Activated B cell treated with CpG ODN at 0.5 μM for 24 hours (primary cell): Measurements from ENCODE around the gene SALL2. TPM values are rescaled to one million over a fixed set of nuclear protein-coding genes. Genes with fewer than 3 reads are reported as not detected.
A peak's percentile ranks its signal among the peaks of the same experiment; 100 is the strongest.

ENCODE experiments used
- ATAC-seq: fragments of 200-7000 bp; cut with Tn5 transposase; one replicate; pipeline ENCODE4 v1.10.0; 2021; ENCODE audit warnings: low read depth, mild to moderate bottlenecking, moderate library complexity
- CTCF ChIA-PET: fragments of 350-600 bp; sonication (Branson Sonifier 250); formaldehyde crosslinking; loops from one replicate; lab custom pipeline; 2021; ENCODE audit warnings: antibody characterized with exemption; lab: Charles Lee
- POLR2A ChIA-PET: fragments of 350-600 bp; sonication (Branson Sonifier 250); formaldehyde crosslinking; loops from one replicate; lab custom pipeline; 2021; ENCODE audit warnings: antibody characterized with exemption; lab: Charles Lee
- DNase-seq: peaks from one replicate; pipeline ENCODE4 v3.0.0; 2022
- H3K27ac Mint-ChIP-seq: one replicate; pipeline ENCODE4 v1.8.0; 2020; ENCODE audit warnings: mixed read lengths
- H3K27me3 Mint-ChIP-seq: one replicate; pipeline ENCODE4 v1.8.0; 2021; ENCODE audit warnings: mixed read lengths
- H3K36me3 Mint-ChIP-seq: one replicate; pipeline ENCODE4 v1.8.0; 2021; ENCODE audit warnings: low read depth, mixed read lengths
- H3K4me1 Mint-ChIP-seq: one replicate; pipeline ENCODE4 v1.8.0; 2021; ENCODE audit warnings: mixed read lengths
- H3K4me3 Mint-ChIP-seq: one replicate; pipeline ENCODE4 v1.8.0; 2020; ENCODE audit warnings: mild to moderate bottlenecking, mixed read lengths
- H3K9me3 Mint-ChIP-seq: one replicate; pipeline ENCODE4 v1.8.0; 2020; ENCODE audit warnings: mixed read lengths
- CTCF ChIP-seq: fragments of 200-600 bp; IDR thresholded peaks from one replicate; pipeline ENCODE4 v1.8.0; 2022; ENCODE audit warnings: antibody characterized with exemption, mild to moderate bottlenecking
- intact Hi-C: fragments of 100-400 bp; cut with micrococcal nuclease; formaldehyde crosslinking; loops from one replicate; pipeline ENCODE4 v1.15.1; 2024
- total RNA-seq: library from RNA; stranded (reverse); gene quantifications from 2 replicates; pipeline ENCODE4 v1.2.3, GENCODE V29; 2022

SALL2 gene
- total RNA-seq, 1 donor from 2014 or later = 0.24 TPM

GRCh38 chr14:21475767-21476522, 50.2 kb downstream of the SALL2 start:
- ChIA-PET CTCF (interaction anchor here (1.3 to 2.1 kb wide), 3 partner anchors 11 to 23 kb away, joined by 4 to 7 read pairs (median 6); partner anchors contain the start of gene CHD8), POLR2A (interaction anchor here (0.5 to 5.3 kb wide), 9 partner anchors 12 to 211 kb away, joined by 3 to 35 read pairs (median 7); partner anchors contain the start of genes CHD8, METTL3 and SUPT16H)
- H3K4me3 Mint-ChIP-seq = peak overlapping the region; percentile 99
- H3K9me3 Mint-ChIP-seq = no peaks in the 10 kb centered on the region
- H3K27me3 Mint-ChIP-seq = no peaks in the 10 kb centered on the region
- peaks cover 33% of the 10 kb centered on the region for H3K4me1 Mint-ChIP-seq
- ATAC-seq = no peak
- intact Hi-C loops = loop anchor here (2.0 kb wide), 1 partner anchor 1063 kb away; the partner anchor contains the start of gene TEP1
- no peak for TF ChIP-seq CTCF
- peaks cover 48% of the 10 kb centered on the region for H3K36me3 Mint-ChIP-seq
- DNase-seq = no peak
- peak overlapping the region; percentile 95 for H3K27ac Mint-ChIP-seq

Other genes with a start within 250 kb of the SALL2 start
- not detected in 2 replicates for gene RPGRIP1, start 246.3 kb downstream of the SALL2 start, total RNA-seq
- gene SUPT16H, start 142.3 kb downstream of the SALL2 start, total RNA-seq = 100 and 102 TPM in 2 replicates
- 113 and 133 TPM in 2 replicates for gene CHD8, start 70.2 kb downstream of the SALL2 start, total RNA-seq
- gene RAB2B, start 49.4 kb downstream of the SALL2 start, total RNA-seq = 25.0 and 27.5 TPM in 2 replicates
- gene TOX4, start 49.2 kb downstream of the SALL2 start, total RNA-seq = 77.2 and 81.4 TPM in 2 replicates
- gene METTL3, start 15.0 kb downstream of the SALL2 start, total RNA-seq = 81.9 and 94.5 TPM in 2 replicates
- gene OR10G3, start 53.7 kb upstream of the SALL2 start, total RNA-seq = not detected in 2 replicates
- gene OR10G2, start 108.6 kb upstream of the SALL2 start, total RNA-seq = not detected in 2 replicates
- gene OR4E2, start 127.5 kb upstream of the SALL2 start, total RNA-seq = not detected in 2 replicates
- not detected in 2 replicates for gene OR4E1, start 147.5 kb upstream of the SALL2 start, total RNA-seq